Measurements from ENCODE around the gene ZNF638. TPM values are rescaled to one million over a fixed set of nuclear protein-coding genes. Genes with fewer than 3 reads are reported as not detected.

ZNF638 gene
- total and polyA plus RNA-seq, 8 donors: 92.1 to 280 (median 221) TPM

DNA sequence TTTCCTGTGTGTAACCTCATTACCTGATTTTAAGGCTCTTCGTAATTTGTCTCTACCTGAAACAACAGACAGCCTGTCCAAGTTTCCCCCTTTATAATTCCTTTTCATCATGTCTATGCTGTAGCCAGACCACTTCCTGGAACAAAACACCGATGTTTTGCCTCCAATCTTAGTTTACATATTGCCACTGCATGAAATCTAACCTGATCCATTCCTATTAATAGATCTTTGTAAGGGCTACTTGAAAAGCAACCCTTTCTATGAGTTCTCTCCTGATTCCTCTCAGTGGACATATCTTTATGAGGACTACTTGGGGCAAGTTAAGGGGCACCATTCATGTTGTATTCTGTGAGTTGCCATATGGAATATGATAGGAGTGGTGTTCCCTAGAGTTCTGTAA is 30.9 kb downstream of the ZNF638 start:
- no peak for DNase-seq
- no peaks in the 10 kb centered on the region for H3K9me3 ChIP-seq
- H3K36me3 ChIP-seq: peaks cover 0 to 95% of the 10 kb centered on the region in 2 donors
- no peaks in the 10 kb centered on the region for H3K27me3 ChIP-seq
- no peak for ATAC-seq
- H3K27ac ChIP-seq: no peak overlapping the region
- intact Hi-C loops (cut with DNase I): no loop called here
- H3K4me3 ChIP-seq: no peak overlapping the region
- H3K4me1 ChIP-seq: no peaks in the 10 kb centered on the region
- TF ChIP-seq, protein P1, sequence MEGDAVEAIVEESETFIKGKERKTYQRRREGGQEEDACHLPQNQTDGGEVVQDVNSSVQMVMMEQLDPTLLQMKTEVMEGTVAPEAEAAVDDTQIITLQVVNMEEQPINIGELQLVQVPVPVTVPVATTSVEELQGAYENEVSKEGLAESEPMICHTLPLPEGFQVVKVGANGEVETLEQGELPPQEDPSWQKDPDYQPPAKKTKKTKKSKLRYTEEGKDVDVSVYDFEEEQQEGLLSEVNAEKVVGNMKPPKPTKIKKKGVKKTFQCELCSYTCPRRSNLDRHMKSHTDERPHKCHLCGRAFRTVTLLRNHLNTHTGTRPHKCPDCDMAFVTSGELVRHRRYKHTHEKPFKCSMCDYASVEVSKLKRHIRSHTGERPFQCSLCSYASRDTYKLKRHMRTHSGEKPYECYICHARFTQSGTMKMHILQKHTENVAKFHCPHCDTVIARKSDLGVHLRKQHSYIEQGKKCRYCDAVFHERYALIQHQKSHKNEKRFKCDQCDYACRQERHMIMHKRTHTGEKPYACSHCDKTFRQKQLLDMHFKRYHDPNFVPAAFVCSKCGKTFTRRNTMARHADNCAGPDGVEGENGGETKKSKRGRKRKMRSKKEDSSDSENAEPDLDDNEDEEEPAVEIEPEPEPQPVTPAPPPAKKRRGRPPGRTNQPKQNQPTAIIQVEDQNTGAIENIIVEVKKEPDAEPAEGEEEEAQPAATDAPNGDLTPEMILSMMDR (IDR thresholded peaks at IDR 0.05): no peak

DNA sequence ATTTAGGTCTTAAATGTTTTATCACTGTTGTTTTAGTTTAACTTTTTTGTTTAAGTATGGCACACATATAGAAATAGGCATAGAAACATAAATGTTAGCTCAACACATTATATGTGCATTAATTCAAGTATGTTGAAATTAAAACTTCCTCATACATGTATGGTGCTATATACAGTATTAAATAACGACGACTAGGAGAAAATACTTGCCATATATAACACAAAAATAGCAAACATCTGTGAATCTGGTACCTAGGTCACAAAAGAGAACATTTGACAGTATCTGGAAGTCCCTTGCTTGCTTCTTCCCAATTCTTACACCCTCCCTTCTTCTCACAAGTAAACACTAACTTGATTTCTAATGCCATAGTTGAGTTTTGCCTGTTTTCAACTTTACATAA is 38.4 kb downstream of the ZNF638 start:
- DNase-seq: no peak
- Histone ChIP-seq H3K27me3 (no peaks in the 10 kb centered on the region), H3K27ac (no peak overlapping the region), H3K36me3 (peaks cover 0 to 78% of the 10 kb centered on the region in 2 donors), H3K4me1 (no peaks in the 10 kb centered on the region), H3K4me3 (no peak overlapping the region), H3K9me3 (no peaks in the 10 kb centered on the region)
- intact Hi-C loops (cut with DNase I): no loop called here
- TF ChIP-seq, protein P1 (IDR thresholded peaks at IDR 0.05): no peak
- no peak for ATAC-seq

DNA sequence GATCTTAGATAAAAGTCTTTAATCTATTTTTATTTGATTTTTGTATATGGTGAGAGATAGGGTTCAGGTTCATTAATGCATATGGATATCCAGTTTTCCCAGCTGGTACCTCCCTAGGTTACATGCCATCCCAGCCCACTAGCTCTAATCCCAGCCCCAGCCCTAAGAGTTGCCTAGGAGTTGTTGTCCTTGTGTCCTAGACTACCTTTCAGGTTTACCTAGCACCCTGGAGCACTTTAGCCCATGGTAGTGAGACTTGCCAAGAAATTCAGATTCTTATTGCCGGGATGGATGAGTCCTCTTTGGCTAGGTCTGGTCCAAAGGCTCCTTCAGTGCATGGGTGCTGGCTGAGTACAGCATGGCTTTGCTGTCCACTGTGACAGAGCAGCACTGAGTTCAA is 40.5 kb downstream of the ZNF638 start:
- Histone ChIP-seq H3K27ac (no peak overlapping the region), H3K4me3 (no peak overlapping the region), H3K36me3 (peaks cover 0 to 71% of the 10 kb centered on the region in 2 donors), H3K4me1 (no peaks in the 10 kb centered on the region), H3K9me3 (no peaks in the 10 kb centered on the region), H3K27me3 (no peaks in the 10 kb centered on the region)
- intact Hi-C loops (cut with DNase I): no loop called here
- DNase-seq: no peak
- no peak for ATAC-seq
- TF ChIP-seq, protein P1 (IDR thresholded peaks at IDR 0.05): no peak

DNA sequence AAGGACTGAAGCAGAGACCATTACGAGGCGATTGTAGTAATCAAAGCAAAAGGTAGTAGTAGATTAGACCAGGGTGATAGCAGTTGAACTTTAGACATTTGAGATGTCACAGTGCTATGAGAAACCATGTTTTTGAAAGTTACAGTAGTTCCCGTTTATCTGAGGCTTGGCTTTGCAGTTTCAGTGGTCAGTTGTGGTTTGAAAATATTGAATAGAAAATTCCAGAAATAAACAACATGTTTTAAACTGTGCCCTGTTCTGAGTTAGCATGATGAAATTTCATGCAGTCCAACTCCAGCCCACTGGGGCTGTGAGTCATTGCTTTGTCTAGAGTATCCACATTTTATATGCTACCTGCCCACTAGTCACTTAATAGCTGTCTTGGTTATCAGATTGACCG is 47.5 kb downstream of the ZNF638 start:
- TF ChIP-seq, protein P1 (IDR thresholded peaks at IDR 0.05): no peak
- Histone ChIP-seq H3K4me1 (no peaks in the 10 kb centered on the region), H3K36me3 (peaks cover 0 to 67% of the 10 kb centered on the region in 2 donors), H3K4me3 (no peak overlapping the region), H3K27me3 (no peaks in the 10 kb centered on the region), H3K9me3 (no peaks in the 10 kb centered on the region), H3K27ac (no peak overlapping the region)
- peak; percentile 47 for ATAC-seq
- DNase-seq: no peak
- intact Hi-C loops (cut with DNase I): no loop called here

DNA sequence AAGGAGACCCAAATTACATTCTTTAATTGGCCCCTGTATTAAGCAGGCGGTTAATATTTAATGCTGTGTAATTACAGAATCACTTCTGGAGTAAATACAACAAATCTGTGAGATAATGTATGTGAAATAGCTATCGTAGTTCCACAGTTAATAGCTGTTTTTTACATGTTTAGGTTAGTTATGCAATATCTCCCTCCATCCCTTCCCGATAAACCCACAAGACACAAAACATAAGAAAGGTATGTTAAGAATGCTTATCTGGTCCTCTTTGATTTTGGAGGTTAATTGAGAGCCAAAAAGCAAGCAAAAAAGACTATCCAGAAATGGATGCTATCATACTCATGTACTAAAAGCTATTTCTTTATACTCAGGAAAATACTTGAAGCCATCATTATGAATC is 49.1 kb downstream of the ZNF638 start:
- Histone ChIP-seq H3K27me3 (no peaks in the 10 kb centered on the region), H3K4me3 (no peak overlapping the region), H3K36me3 (peaks cover 0 to 61% of the 10 kb centered on the region in 2 donors), H3K9me3 (no peaks in the 10 kb centered on the region), H3K27ac (no peak overlapping the region), H3K4me1 (no peaks in the 10 kb centered on the region)
- ATAC-seq: no peak
- no peak for DNase-seq
- intact Hi-C loops (cut with DNase I): no loop called here
- TF ChIP-seq, protein P1 (IDR thresholded peaks at IDR 0.05): no peak

Measured in left lung (tissue), 10 donors.